T-helper 1 cell (primary cell): Measurements from ENCODE around the gene LAIR2.

Source experiments
- DNase-seq, 5 donors: peaks; one replicate each; pipeline ENCODE4 v3.0.0-alpha.2; 2012 to 2020
- total RNA-seq, 4 donors: gene quantifications; one replicate each; lab custom pipeline; 2026; lab: John Stamatoyannopoulos, UW

LAIR2 gene, protein sequence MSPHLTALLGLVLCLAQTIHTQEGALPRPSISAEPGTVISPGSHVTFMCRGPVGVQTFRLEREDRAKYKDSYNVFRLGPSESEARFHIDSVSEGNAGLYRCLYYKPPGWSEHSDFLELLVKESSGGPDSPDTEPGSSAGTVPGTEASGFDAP
- 1.3 to 5.9 (median 1.5) reads per million in 4 donors for total RNA-seq

DNA sequence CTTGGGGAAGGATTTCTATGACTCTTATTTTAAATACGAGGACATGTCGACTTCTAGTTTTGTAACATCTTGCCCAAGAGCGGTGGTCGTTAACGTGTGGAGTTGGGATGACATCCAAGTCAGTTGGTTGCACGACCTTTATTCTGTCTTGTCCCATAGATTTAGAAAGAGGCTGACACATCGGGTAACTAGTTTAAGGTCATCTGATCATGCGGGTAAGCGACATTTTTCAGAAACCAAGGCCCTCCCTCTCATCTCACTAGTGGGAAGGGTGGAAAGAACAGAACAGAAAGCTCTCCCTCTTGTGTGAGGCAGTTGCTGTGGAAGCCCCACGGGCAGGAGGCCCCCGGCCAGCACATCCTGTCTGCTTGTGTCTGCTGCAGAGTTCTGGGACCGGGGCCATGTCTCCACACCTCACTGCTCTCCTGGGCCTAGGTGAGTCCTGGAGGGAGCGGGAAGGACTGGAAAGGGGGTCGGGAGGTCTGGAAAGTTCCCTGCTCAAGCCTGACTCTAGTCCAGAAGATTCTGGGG lies at the start of gene LAIR2:
Gene LAIR2 (plus strand): TSS at position 314 of the 531 bp plus-strand sequence. CDS start 88 bp downstream, at position 402.
- peak in 1 of 5 donors; percentile 30 for DNase-seq

- no peak for DNase-seq
These were observed 48.5 kb upstream of the LAIR2 start for GRCh38 chr19:54453921-54454780.

DNA sequence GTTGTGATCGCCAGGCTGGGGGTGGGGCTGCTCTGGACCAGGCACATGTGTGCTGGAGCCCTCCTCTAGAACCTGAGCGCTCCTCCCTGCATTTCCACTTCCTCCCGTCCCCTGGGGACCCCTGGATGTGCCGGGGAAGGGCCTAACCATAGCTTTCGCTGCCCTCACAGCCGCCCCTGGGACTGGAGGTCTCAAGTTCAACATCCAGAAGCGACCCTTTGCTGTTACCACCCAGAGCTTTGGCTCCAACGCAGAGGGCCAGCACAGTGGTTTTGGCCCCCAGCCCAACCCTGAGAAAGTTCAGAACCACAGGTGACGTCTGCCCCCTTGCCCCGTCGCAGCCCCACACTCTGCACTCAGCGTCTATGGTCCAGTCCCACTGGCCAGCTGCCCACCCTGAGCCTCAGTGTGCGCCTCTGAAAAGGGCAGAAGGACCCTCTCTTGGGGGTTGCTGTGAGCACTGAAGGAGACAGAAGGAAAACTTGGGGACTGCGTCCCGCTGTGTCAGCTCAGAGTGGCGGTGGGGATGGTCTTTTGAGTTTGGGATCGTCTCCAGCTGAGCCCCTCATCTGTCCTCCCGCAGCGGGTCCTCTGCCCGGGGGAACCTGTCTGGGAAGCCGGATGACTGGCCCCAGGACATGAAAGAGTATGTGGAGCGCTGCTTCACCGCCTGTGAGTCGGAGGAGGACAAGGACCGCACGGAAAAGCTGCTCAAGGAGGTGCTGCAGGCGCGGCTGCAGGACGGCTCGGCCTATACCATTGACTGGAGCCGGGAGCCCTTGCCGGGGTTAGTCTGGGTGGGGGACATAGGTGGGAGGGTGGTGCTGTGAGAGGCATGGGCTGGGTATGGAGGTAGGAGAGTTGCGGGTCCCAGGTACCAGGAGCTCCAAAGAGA lies 47.6 kb upstream of the LAIR2 start:
- DNase-seq = no peak

- no peak for DNase-seq
These were observed 46.7 kb upstream of the LAIR2 start for GRCh38 chr19:54455786-54456422.

GRCh38 chr19:54456423-54457373 lies 45.9 kb upstream of the LAIR2 start:
- DNase-seq = no peak

DNA sequence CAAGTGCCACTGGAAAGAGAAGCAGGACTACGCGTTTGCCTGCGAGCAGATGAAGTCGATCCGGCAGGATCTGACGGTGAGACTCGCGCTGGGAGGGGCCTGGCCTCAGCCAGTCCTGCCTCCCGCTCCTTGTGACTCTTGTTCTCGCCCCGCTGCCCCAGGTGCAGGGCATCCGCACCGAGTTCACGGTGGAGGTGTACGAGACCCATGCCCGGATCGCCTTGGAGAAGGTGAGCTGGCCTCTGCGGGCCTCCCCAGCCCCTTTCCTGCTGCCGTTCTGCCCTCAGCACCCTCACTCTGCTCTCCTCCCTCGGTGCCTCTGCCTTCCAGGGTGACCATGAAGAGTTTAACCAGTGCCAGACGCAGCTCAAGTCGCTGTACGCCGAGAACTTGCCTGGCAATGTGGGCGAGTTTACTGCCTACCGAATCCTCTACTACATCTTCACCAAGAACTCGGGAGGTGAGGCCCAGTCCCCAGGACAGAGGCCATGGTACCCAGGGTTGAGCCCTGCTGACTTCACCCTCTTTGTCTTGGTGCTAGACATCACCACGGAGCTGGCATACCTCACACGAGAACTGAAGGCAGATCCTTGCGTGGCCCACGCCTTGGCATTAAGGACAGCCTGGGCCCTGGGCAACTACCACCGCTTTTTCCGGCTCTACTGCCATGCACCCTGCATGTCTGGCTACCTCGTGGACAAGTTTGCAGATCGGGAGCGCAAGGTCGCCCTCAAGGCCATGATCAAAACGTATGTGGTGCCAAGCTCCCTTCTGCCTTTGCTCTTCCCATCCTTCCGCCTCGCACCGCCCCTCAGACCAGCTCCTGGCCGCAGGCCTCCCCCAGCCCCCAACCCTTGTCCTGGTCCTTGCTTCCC lies 44.6 kb upstream of the LAIR2 start:
- no peak for DNase-seq

DNA sequence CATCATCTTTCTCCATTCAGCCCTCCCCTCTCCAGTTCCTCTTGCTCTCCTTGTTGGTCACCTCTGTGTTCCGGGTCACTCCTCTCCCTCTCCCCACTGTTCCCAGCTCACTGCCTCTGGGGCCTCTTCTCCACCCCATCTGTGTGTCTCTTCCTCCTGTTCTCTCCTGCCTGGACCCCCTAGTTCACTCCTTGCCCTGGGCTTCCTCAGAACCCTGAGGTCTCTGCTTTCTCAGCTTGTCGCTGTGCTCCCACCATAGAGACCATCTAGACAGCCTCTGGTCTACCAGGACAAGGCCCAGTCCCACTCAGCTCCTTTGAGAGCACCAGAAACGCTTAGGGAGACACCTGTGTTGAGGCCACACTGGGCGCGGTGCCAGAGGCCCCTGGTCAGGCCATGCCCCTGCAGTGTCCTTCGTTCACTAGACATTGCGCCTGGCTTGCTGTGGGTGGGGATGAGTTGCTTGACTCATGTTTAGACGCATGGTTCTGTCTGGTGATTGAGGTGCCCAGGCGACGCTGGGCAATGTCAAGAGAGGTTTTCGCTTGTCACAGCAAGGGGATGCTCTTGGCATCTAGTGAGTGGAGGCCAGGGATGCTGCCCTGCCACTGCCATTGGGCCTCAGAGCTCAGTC lies 43.9 kb upstream of the LAIR2 start:
- no peak for DNase-seq

DNA sequence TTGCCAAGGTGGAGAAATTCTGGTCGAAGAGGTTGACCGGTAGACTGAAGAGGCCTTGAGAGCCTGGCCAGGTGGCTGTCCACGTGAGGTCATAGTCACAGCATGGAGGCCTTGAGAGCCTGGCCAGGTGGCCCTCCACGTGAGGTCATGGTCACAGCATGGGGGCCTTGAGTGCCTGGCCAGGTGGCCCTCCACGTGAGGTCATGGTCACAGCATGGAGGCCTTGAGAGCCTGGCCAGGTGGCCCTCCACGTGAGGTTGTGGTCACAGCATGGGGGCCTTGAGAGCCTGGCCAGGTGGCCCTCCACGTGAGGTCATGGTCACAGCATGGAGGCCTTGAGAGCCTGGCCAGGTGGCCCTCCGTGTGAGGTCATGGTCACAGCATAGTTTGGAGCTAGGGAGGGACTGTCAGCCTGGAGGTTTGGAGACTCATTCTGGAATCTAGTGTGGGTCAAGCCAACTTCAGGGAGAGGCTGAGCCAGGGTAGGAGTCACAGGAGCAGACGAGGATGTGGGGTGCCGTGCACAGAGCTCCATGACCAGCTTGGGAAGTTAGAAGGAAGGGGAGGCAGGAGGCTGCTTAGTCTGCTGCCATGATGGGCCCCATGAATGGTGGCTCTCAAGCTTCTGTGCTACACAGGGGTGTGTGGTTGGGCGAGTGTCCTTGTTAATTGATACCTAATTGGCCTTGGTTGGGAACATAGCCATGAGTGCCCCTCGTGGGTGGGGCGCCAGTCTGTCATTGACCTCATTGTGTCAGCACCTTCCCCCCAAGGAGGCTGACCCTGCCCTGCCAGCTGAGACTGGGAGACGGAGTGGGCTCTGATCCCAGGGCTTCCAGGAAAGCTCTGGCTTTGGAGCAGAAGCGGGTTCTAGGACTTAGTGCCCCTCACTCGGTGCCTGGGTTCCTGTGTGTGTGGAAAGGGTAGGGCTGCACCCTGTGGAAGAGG lies 43.1 kb upstream of the LAIR2 start:
- no peak for DNase-seq

GRCh38 chr19:54460230-54461005 lies 42.2 kb upstream of the LAIR2 start:
- no peak for DNase-seq

DNA sequence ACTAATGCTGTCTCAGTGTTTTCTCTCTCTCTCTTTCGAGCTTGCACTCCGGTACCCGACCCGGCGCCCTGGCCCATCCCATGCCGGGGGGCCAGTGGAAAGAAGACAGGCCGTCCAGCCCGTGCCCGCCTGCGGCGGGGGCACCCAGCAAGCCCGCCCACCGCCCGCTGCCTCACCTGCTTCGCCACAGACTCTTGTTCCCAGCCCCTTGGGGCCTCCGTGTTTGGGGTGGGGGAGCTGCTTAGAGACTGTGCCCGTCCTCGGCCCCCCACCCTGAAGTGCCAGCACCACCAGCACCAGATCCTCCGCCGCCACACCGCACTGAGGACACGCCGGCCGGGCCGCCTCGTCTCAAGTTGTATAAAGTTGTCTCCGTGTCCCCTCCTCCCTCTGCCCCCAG lies 41.4 kb upstream of the LAIR2 start:
- no peak for DNase-seq

DNA sequence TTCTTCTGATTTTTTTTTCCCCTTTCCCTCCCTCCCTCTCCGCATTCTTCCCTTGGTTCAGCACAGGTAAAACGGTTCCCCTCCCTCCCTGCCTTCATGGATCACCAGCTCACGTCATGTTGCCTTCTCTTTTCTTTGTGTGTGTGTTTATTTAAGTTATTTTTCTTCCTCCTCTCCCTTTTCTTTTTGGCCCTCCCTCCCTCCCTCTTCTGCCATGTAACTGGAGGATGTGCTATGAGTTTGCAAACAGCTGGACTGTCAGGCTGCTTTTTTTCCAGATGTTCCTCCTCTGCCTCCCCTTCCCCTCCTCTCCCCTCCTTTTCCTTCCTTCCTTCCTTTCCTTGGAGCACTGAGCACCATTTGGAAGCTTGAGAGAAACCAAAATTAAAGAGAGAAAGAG lies 41.0 kb upstream of the LAIR2 start:
- DNase-seq = no peak

DNA sequence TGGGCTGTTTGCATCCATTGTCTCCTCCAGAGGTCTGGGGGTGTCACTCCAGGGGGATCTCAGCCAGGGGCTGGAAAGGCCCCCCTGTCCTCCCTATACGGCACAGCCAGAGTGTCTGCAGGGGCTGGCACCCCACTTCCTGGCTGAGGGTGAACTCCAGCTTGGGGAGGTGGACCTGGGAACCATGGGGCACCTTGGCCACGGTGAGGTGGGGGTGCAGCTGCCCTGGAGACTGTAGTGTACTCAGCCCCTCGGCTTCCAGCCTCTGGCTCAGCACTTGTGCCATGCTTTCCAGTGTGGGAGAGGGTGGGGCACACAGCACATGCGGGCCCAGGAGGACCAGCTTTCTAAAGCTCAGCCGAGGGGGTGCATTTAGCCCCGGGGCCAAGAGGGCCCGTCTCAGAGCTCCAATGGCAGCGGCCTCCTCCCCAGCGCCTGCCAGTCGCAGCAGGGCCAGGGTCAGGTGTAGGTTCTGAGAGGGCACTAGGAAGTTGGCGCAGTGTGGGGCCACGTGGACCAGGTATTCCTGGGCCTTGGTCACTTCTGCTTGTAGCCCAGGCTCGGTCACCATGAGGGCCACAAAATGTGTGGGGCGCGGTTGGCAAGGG lies 40.5 kb upstream of the LAIR2 start:
- no peak for DNase-seq

- DNase-seq = peak; percentile 40 to 68 (median 55)
These were observed 39.7 kb upstream of the LAIR2 start for GRCh38 chr19:54462655-54463530.

DNA sequence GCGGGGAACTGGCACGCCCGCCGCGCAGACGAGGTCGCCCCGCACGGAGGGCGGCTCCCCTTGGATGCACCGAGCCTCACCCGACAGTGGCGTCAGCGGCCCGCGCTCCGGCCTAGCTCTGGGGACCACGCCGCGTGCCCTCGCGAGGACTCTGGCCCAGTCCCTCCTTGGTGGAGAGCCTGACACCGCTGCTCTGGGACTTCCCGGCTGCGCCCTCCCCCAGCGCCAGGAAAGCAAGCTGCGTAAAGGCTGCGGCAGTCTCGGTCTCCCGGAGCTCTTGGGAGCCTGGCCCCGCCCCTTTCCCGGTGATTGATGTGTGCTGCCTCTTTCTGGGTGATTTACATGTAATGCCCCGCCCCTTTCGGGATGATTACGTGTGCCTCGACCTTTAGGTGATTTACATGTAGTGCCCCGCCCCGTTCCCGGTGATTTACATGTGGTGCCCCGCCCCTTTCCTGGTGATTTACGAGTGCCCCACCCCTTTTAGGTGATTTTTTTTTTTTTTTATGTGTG lies 39.0 kb upstream of the LAIR2 start, which contains the start of gene LENG9:
Gene LENG9 (minus strand): TSS at position 248 of the 513 bp plus-strand sequence. CDS start 252 bp downstream, outside the sequence.
- peak in 4 of 5 donors; percentile 89 to 95 (median 92) for DNase-seq

GRCh38 chr19:54464044-54464629 lies 38.5 kb upstream of the LAIR2 start:
- DNase-seq = peak; percentile 74 to 99 (median 83)
